ENCODE measurements around the gene SLC35B4. TPM values are rescaled to one million over a fixed set of nuclear protein-coding genes. Genes with fewer than 3 reads are reported as not detected.

SLC35B4 gene
- total RNA-seq, 1 donor from 2014 or later = 25.9 TPM

- H3K27me3 Mint-ChIP-seq = peaks cover 25% of the 10 kb centered on the region
- TF ChIP-seq CTCF (conservative IDR thresholded peaks at IDR 0.05) = no peak
- DNase-seq (ENCODE audit: extremely low spot score, unreplicated experiment) = no peak
- no peaks in the 10 kb centered on the region for H3K9me3 Mint-ChIP-seq
- no peak overlapping the region for H3K4me3 Mint-ChIP-seq
- H3K4me1 Mint-ChIP-seq (ENCODE audit: unreplicated experiment) = no peaks in the 10 kb centered on the region
- H3K36me3 Mint-ChIP-seq = no peaks in the 10 kb centered on the region
- H3K27ac Mint-ChIP-seq = no peak overlapping the region
Observed at GRCh38 chr7:134359787-134360432, 43.2 kb upstream of the SLC35B4 start.

- no peaks in the 10 kb centered on the region for H3K4me1 Mint-ChIP-seq (ENCODE audit: unreplicated experiment)
- peaks cover 22% of the 10 kb centered on the region for H3K27me3 Mint-ChIP-seq
- H3K36me3 Mint-ChIP-seq = no peaks in the 10 kb centered on the region
- TF ChIP-seq CTCF (conservative IDR thresholded peaks at IDR 0.05) = no peak
- H3K9me3 Mint-ChIP-seq = no peaks in the 10 kb centered on the region
- H3K4me3 Mint-ChIP-seq = no peak overlapping the region
- no peak overlapping the region for H3K27ac Mint-ChIP-seq
- DNase-seq (ENCODE audit: extremely low spot score, unreplicated experiment) = no peak
Observed at GRCh38 chr7:134357486-134357885, 40.8 kb upstream of the SLC35B4 start.

- DNase-seq (ENCODE audit: extremely low spot score, unreplicated experiment) = no peak
- Mint-ChIP-seq H3K9me3 (no peaks in the 10 kb centered on the region), H3K27ac (no peak overlapping the region), H3K4me3 (no peak overlapping the region), H3K4me1 (ENCODE audit: unreplicated experiment) (peaks cover 3% of the 10 kb centered on the region), H3K27me3 (peaks cover 18% of the 10 kb centered on the region), H3K36me3 (no peaks in the 10 kb centered on the region)
- TF ChIP-seq CTCF (conservative IDR thresholded peaks at IDR 0.05) = no peak
Observed at GRCh38 chr7:134356421-134356936, 39.7 kb upstream of the SLC35B4 start.

- H3K36me3 Mint-ChIP-seq = no peaks in the 10 kb centered on the region
- TF ChIP-seq CTCF (conservative IDR thresholded peaks at IDR 0.05) = no peak
- H3K4me1 Mint-ChIP-seq (ENCODE audit: unreplicated experiment) = peaks cover 8% of the 10 kb centered on the region
- peaks cover 23% of the 10 kb centered on the region for H3K27me3 Mint-ChIP-seq
- H3K27ac Mint-ChIP-seq = no peak overlapping the region
- H3K9me3 Mint-ChIP-seq = no peaks in the 10 kb centered on the region
- H3K4me3 Mint-ChIP-seq = no peak overlapping the region
- DNase-seq (ENCODE audit: extremely low spot score, unreplicated experiment) = no peak
Observed at GRCh38 chr7:134355927-134356326, 39.2 kb upstream of the SLC35B4 start.

GRCh38 chr7:134355004-134355525 is 38.3 kb upstream of the SLC35B4 start:
- Mint-ChIP-seq H3K27ac (no peak overlapping the region), H3K27me3 (peaks cover 23% of the 10 kb centered on the region), H3K36me3 (no peaks in the 10 kb centered on the region), H3K9me3 (no peaks in the 10 kb centered on the region), H3K4me1 (ENCODE audit: unreplicated experiment) (peaks cover 14% of the 10 kb centered on the region), H3K4me3 (no peak overlapping the region)
- no peak for DNase-seq (ENCODE audit: extremely low spot score, unreplicated experiment)
- TF ChIP-seq CTCF (conservative IDR thresholded peaks at IDR 0.05) = no peak
